Measurements from ENCODE around the gene KRTAP10-3. TPM values are rescaled to one million over a fixed set of nuclear protein-coding genes. Genes with fewer than 3 reads are reported as not detected.

Gene KRTAP10-3
- total RNA-seq, 6 donors from 2014 or later, result not detected

GRCh38 chr21:44549525-44550211 lies 8.9 kb downstream of the KRTAP10-3 start:
- H3K4me3 ChIP-seq, result no peak overlapping the region
- peak in 1 of 2 donors; percentile 56 for DNase-seq
- H3K27me3 ChIP-seq, result no peaks in the 10 kb centered on the region

GRCh38 chr21:44548922-44549321 lies 9.7 kb downstream of the KRTAP10-3 start:
- Histone ChIP-seq H3K4me3 (no peak overlapping the region), H3K27me3 (no peaks in the 10 kb centered on the region), H3K9me3 (peaks cover 0 to 8% (median 4%) of the 10 kb centered on the region in 4 donors), H3K36me3 (no peaks in the 10 kb centered on the region), H3K4me1 (peaks cover 0 to 5% (median 2%) of the 10 kb centered on the region in 4 donors), H3K27ac (no peak overlapping the region)
- ATAC-seq (ENCODE audit: low FRiP score in 2 of 2), result no peak
- no peak for DNase-seq
- TF ChIP-seq POLR2A (IDR thresholded peaks at IDR 0.05) (no peak), EP300 (IDR thresholded peaks at IDR 0.05) (no peak), CTCF (IDR thresholded peaks at IDR 0.05) (no peak), POLR2AphosphoS5 (IDR thresholded peaks at IDR 0.05) (no peak)
- WGBS, 2 donors, result 26 to 35% methylated on average over 14 of the region's 14 CpGs

More at GRCh38 chr21:44549525-44550211, 8.9 kb downstream of the KRTAP10-3 start:
- WGBS, 2 donors, result 83 to 87% methylated on average over 16 to 24 of the region's 25 CpGs
- TF ChIP-seq POLR2AphosphoS5 (IDR thresholded peaks at IDR 0.05) (no peak), EP300 (IDR thresholded peaks at IDR 0.05) (no peak), CTCF (IDR thresholded peaks at IDR 0.05) (no peak), POLR2A (IDR thresholded peaks at IDR 0.05) (no peak)
- peaks cover 0 to 8% (median 4%) of the 10 kb centered on the region in 4 donors for H3K9me3 ChIP-seq
- peak; percentile 24 to 60 for ATAC-seq (ENCODE audit: low FRiP score in 2 of 2)
- H3K4me1 ChIP-seq, result peaks cover 0 to 5% (median 2%) of the 10 kb centered on the region in 4 donors
- no peak overlapping the region for H3K27ac ChIP-seq
- H3K36me3 ChIP-seq, result no peaks in the 10 kb centered on the region

GRCh38 chr21:44548381-44548780 lies 10.2 kb downstream of the KRTAP10-3 start:
- DNase-seq, result no peak
- no peaks in the 10 kb centered on the region for H3K36me3 ChIP-seq
- WGBS, 2 donors, result 36 to 46% methylated on average over 13 of the region's 13 CpGs

GRCh38 chr21:44547656-44548331 lies 10.8 kb downstream of the KRTAP10-3 start:
- WGBS, 2 donors, result 43 to 59% methylated on average over 4 to 5 of the region's 5 CpGs
- Histone ChIP-seq H3K27ac (no peak overlapping the region), H3K4me3 (no peak overlapping the region), H3K9me3 (peaks cover under 1 to 9% (median 6%) of the 10 kb centered on the region in 4 donors), H3K4me1 (peaks cover 0 to 5% (median 2%) of the 10 kb centered on the region in 4 donors), H3K27me3 (no peaks in the 10 kb centered on the region), H3K36me3 (no peaks in the 10 kb centered on the region)
- DNase-seq (no peak), ATAC-seq (ENCODE audit: low FRiP score in 2 of 2) (no peak)
- TF ChIP-seq POLR2A (IDR thresholded peaks at IDR 0.05), result no peak
- TF ChIP-seq CTCF (IDR thresholded peaks at IDR 0.05), result no peak
- no peak for TF ChIP-seq EP300 (IDR thresholded peaks at IDR 0.05)
- TF ChIP-seq POLR2AphosphoS5 (IDR thresholded peaks at IDR 0.05), result no peak

More at GRCh38 chr21:44548381-44548780, 10.2 kb downstream of the KRTAP10-3 start:
- H3K27me3 ChIP-seq, result no peaks in the 10 kb centered on the region
- ATAC-seq (ENCODE audit: low FRiP score in 2 of 2), result no peak
- TF ChIP-seq POLR2AphosphoS5 (IDR thresholded peaks at IDR 0.05) (no peak), EP300 (IDR thresholded peaks at IDR 0.05) (no peak), CTCF (IDR thresholded peaks at IDR 0.05) (no peak), POLR2A (IDR thresholded peaks at IDR 0.05) (no peak)
- no peak overlapping the region for H3K27ac ChIP-seq
- H3K4me3 ChIP-seq, result no peak overlapping the region
- H3K4me1 ChIP-seq, result peaks cover 0 to 5% (median 2%) of the 10 kb centered on the region in 4 donors
- peaks cover 0 to 9% (median 6%) of the 10 kb centered on the region in 4 donors for H3K9me3 ChIP-seq
